A204.1 (cell line): ENCODE results near the gene PDE8A.
"Not testable (repeated sequence)": the region's sequence is repeated elsewhere in the genome, so short reads cannot be mapped to it uniquely, and the experiment has no call there.

Experiments
- FAIRE-seq: peaks from 2 replicates; lab custom pipeline; 2012; peaks lifted over from hg19 to GRCh38; lab: Jason Lieb, UNC

PDE8A gene

GRCh38 chr15:85179700-85180099 lies 198.0 kb downstream of the PDE8A start:
- no peak for FAIRE-seq

- not testable (repeated sequence) for FAIRE-seq
These were observed 203.7 kb downstream of the PDE8A start for GRCh38 chr15:85185350-85185749.

GRCh38 chr15:85188171-85188577 lies 206.5 kb downstream of the PDE8A start:
- FAIRE-seq, result not testable (repeated sequence)
